GM21367 (cell line): Measurements from ENCODE around the gene FAM174B.

Experiments
- ATAC-seq: cut with Tn5 transposase; IDR thresholded peaks from one replicate; pipeline ENCODE4 v1.9.1; 2021; ENCODE audit not compliant: unreplicated experiment

FAM174B gene

DNA sequence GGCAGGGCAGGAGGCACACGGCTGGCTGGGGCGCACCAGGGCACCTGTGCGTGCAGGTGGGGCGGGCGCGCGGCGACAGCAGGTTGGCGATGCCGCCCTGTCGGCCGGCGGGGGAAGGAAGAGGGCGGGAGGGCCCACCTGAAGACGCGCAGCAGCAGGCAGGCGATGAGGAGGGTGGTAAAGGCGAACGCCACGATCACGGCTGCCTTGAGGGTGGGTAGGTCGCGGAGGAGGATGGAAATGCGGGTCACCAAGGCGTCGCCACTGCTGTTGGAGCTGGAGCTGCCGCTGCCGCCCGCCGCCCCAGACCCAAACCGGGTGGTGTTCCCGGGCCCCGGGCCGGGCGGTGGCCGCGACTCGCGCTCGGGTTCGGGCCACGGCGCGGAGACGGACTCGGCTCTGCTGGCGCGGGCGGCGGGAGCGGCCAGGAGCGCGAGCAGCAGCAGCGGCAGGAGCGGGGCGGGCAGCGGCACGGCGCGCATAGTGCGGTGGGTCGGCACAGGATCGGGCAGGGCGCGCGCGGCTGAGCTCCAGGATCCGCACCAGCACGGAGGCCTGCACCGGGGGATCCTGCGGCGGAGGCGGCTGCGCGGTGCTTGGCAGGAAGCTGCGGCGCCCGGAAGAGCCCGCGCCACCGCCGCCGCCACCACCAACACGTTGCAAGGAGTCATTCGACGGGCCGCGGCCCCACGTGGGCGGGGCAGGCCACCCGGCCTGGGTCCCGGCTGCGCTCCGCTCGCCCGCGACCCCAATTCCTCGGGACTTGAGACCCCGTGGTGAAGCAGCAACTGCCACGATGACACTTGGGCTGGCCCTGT is at the start of gene FAM174B:
Gene FAM174B (minus strand): TSS at position 598 of the 818 bp plus-strand sequence.
- ATAC-seq, result no peak

DNA sequence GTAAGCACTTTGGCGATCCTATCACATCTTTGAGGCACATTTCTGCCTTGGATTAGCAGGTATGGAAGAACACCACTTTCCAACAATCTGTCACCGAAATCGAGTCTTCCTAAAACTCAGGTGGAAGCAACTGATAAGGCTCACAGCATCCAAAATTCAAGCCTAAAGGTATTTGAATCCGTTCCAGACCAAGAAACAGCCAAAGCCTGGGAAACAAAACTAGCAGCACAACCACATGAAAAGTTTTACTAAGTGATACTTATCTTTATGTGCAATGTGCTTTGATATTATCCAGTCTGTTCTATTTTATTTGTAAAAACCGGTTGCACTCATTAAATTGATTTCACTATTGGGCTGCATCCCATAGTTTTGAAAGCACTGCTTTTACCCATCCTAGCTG is 40.5 kb upstream of the FAM174B start:
- ATAC-seq, result no peak

DNA sequence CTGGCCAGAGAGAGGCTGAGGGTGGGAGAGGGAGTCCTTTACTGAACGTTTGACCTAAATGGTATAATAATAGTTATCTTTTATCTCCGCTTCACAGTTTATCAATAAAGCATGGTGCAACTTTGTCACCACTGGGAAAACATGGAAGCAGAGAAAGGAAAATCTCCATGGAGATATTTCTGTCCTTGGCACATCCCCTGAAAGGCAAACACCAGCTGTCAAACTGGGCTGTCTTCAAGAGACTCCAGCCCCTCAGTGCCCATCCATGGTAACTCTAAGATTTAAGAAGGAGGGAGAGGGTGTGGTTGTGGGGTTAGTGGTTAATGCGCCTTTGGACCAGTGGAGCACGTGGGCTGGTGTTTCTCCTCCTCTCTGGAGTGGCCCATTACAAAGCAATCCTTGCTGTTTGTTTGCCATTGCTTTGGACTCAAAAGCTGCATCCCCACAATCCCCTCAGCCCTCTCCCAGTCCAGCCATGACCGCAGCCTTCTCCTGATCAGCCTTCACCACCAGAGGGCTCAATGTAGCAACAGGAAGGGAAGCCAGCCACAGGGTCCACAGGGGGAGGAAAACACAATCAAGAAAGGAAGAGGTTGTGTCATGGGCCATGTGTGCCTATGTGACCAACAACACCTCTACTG is 38.2 kb upstream of the FAM174B start:
- no peak for ATAC-seq

DNA sequence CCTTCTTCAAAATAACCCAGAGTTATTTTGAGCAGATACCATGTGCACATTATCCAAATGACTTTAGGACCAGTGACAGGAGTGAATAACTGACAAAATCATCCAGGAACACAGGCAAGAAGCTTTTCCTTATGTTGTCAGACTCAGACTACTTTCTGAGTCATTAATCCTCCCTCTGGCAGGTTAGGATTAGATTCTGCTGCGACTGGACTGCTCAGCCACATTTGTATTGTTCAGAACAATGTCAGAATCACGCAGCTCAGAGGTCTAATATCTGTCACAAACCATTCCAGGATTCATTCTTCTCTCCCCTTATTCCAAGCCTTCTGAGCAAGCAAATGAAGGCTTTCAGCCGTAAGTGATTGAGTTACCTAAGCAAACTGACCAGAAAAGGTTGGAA is 34.8 kb upstream of the FAM174B start:
- ATAC-seq, result no peak

DNA sequence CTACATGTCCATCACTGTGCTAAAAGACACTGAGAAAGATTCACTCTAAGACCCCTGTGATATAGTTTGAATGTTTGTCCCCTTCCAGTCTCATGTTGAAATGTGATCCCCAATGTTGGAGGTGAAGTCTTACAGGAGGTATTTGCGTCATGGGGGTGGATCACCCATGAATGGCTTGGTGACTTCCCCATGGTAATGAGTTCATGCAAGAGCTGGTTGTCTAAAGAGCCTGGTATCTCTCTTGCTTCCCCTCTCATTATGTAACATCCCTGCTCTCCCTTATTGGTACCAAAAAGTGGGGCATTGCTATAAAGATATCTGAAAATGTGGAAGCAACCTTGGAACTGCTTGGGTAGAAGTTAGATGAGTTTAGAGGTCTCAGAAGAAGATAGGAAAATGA is 32.2 kb upstream of the FAM174B start:
- no peak for ATAC-seq

DNA sequence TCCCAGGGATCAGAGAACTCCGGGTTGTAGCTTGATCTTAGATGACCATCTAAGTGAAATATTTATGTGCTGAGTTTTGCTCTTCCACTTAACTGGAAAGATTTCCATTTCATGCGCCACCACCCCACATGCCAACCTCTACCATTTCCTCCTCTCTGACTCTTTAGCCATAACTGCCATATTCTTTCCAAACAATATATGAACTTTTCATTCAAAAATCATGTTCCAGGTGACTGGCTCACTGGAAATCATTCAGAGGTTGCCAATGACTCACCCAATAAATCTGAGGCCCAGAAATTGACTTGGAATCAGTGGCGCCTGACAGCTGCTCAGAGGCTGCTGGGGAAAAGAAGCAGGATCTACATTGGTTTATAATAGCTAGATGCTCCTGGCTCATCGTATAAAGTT is 31.6 kb upstream of the FAM174B start:
- no peak for ATAC-seq

DNA sequence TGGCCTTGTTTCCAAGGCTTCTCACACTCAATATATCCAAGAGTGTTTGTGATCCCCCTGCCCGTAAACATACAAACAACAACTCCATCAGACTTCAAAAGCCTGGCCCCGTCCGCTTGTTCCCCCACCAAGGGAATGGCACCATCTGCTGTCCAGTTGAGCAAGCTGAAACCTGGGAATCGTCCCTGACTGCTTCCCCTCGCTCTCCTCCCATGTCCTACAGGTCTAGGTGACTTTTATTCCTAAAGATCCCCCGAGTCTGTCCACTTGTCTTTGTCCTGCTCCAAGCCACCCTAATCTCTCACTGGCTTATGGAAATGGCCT is 27.9 kb upstream of the FAM174B start:
- ATAC-seq, result no peak

DNA sequence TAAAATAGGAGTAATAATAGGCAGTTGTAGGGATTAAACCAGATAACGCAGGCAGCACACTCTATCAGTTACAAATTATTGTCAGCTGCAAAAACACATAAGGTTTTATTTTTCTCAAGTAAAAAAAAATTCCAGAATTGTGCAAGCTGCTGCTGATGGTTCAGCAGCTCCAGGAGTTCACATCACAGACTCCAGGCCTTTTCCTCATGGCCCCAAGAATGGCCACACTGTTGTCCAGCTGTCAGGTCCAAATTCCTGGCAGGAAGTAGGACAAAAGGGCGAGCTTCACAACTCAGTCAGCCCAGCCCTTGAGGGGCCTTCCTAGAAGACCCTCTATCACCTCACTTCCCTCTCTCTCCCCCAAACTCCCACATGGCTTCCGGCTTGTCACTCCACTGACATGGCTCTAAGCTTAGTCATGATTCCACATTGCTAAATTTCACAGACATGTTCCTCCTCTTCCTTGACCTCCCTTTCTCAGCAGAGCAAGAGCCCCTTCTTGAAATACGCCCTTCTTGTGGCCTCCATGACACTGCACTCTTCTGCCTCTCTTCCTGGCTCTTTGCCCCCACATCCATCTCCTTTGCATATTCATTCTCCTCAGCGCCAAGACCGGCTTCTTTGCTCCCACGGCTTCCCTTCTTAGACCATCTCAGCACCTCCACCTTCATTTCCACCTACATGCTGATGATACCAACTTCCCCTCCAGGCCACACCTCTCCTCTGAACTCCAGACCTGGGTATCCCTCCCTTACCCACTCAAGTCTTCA is 27.4 kb upstream of the FAM174B start:
- ATAC-seq, result no peak

DNA sequence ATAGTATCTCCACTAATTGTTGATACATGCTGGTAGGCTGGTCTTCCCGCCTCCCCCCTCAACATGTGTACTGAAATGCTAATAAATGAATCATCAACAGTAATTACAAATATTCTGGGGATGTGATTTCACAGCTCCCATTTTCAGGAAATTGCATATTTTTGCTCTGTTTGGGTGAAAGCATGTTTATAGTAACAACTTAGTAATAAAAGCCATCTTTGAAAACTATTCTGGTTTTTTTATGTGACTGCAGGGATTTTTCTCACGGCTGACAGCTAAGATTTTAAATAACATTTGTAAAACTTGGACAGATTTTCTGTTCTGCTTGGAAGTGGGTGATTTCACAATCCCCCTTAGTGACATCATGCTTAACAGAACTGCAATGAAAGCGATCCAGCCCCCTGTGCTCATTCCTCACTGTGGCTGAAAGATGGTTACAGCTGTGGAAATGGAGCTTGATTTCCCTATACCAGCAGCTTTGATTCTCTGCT is 25.6 kb upstream of the FAM174B start:
- ATAC-seq, result no peak

DNA sequence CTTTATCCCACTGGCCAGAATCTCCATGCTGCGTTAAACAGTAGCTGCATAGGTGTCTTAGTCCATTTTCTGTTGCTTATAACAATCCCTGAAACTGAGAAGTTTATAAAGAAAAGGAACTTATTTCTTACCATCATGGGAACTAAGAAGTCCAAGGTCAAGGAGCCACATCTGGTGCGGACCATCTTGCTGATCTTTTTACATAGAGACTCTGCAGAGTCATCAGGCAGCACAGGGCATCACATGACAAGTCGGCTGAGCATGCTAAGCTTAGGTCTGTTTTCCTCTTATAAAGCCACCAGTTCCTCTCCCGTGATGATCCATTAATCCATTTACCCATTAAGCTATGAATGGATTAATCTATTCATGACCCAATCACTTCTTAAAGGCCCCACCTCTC is 22.4 kb upstream of the FAM174B start:
- no peak for ATAC-seq

DNA sequence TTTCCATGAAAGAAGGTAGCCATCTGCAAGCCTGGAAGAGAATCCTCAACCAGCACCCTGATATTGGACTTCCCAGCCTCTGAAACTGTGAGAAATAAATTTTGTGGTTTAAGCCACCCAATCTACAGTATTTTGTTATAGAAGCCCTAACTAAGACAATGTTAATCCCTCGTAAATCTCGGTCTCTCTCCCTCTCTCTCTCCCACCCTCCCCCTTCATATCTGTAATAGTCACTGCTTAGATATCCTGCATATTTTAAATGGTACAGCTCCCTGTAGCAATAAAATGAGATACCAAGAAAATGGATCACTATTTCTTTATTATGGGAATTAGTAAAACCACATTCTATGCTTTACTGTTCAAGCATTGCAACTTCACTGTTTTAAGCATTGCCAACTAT is 21.0 kb upstream of the FAM174B start:
- ATAC-seq, result no peak

DNA sequence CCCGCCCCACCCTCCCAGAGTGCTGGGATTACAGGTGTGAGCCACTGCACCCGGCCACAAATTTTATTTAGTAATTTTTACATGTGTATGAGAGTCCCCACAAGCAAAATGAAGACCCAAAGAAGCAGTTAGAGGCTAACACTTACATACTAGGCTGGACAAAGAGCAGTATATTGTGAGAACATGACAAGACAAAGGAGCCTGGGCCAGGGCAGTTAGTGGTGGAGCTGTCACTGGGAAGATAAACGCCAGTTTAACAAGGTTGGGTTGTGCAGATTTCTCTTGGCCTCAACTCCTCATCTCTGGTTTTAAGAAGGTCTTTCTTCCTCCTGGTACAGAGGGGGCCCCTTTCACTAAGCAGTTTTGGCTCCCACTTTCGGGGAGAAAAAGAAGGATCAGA is 19.9 kb upstream of the FAM174B start:
- ATAC-seq, result no peak

DNA sequence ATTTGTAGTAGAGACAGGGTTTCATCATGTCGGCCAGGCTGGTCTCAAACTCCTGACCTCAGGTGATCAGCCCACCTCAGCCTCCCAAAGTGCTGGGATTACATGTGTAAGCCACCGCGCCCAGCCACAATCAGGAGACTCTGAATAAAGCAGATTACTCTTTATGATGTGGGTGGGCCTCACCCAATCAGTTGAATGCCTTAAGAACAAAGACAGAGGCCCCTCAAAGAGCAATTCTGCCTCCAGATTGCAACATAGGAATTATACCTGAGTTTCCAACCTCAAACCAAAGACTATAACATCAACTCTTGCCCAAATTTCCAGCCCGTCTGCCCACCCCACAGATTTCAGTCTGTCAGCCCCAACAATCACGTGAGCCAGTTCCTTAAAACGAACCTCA is 18.8 kb upstream of the FAM174B start:
- no peak for ATAC-seq

DNA sequence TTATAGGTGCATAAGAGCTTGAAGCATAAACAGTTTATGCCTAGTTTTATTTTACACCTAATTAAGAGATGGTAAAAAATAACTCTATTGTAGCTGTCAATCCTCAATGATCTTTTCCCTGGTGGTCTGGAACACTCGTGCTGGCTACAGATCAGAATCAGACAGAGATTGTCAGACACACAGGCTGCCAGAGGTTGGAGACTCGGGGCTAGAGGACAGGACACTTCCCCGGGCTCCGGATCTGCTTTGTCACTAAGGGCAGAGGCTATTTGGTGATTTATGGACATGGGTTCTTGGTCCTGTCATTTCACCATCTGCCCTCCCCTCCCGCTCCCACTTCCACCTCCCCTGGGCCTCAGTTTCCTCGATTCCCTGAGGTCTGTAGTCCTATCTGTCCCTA is 16.5 kb upstream of the FAM174B start:
- ATAC-seq, result no peak

DNA sequence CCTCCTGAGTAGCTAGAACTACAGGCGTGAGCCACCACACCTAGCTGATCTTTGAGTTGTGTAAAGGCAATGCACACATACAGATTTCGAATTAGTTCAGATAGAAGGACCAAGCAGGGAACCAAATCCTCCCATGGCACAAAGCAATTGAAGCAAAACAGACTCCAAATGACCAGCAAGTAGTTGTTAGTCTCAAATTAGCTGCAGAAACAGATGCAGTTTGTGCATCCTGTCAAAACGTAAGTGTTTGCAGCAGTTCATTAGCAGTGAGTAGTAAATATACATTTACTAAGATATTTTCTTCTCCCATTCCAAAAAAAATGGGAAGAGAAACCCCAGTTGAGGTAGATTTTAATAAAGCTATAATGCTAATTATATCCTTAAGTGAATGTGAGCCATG is 15.8 kb upstream of the FAM174B start:
- no peak for ATAC-seq

DNA sequence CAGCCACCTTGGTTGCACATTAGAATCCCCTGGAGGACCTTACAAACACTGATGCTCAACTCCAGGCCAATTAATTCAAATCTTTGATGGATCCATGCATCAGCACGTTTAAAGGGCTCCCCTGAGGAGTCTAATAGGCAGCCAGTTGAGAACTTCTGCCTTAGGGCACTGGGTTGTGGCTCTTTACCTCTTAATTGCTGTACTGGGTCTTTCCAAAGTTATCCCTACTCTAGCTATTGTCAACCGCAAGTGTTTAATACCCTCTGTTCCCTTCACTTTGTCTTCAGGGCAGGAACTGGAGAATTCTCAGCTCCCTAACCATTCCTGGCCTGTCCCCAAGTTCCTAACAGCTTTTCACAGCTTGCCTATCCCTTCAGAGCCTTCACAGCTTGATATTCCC is 15.0 kb upstream of the FAM174B start:
- no peak for ATAC-seq

DNA sequence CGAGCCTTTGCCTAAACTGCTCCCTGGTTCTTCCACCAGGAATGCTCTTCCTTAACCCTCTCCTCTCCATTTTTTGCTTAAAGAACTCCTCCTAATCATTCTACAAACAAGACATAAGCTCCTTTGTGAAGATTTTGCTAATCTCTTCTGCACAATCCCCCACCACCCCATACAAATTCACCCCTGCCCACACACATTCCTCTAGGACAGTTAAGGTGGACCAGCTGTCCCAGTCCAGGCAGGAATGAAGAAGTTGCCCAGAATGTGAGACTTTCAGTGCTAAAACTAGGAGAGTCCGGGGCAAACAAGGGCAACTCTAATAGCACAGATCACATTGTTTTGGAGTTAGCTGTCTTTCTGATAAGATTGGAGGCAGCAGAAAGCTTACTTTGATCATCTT is 13.9 kb upstream of the FAM174B start:
- no peak for ATAC-seq

DNA sequence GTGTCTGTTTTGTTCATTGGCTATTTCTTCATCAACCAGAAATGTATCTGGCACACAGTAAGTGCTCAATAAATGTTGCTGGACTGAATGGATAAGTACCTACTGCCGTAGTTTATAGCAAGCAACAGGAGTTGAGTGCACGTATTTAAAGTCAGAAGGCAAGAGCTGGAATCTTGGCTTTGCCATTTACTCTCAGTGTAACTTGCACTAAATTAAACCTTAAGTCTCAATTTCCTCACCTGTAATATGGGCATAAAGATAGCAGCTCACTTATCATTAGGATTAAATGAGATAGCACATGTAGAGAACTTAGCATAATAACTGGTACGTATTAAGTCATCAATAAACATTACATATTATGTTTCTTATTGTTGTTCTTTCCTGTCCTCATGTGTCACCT is 13.0 kb upstream of the FAM174B start:
- no peak for ATAC-seq

DNA sequence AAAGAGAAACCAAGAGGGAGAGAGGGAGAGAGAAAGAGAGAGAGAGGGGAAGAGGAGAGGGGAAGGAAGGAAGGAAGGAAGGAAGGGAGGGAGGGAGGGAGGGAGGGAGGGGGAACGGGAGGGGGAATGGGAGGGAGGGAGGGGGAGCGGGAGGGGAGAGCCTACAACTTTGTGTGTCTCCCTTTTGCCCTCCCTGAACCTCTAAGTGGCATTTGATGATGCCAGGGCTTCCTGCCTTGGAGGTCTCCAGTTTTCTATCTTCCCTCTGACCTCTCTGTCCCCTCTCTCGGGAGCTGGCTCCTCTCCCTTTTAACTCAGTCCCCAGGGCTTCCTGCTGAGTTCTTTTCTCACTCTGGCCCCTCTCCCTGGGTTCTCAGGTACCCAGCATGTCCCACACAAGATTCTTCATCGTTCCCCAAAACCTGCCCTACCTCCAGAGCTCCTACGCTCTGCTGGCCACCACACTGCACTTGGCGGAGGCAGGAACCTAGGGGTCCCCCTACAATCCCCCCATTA is 12.5 kb upstream of the FAM174B start:
- ATAC-seq, result no peak

DNA sequence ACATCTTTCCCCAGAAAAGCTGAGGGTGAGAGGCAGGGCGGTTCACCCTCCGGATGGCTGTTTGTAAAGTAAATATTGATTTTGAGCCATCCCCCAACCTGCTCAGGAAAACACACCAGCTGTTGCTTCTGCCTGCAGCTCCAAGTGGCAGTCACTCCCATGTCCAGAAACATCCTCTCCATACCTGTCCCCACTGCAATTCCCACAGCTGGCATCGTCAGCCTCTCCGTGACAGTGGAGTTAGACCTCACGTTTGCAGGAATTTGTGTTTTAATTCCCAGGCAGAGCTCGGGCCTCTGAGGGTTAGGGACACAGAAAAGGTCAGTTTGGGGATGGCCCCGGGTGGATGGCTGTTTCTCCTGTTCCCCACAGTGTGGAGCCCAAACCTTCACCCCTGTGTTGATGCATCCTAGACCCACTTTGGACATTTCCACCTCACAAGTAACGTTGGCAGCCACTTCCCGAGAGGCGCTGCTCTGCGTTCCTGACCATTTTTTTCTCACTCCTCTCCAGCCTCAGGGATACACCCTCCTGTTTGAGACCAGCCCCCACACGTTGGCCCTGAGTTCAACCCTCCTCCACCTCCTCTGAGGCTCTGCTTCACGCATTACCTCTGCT is 11.8 kb upstream of the FAM174B start:
- ATAC-seq, result no peak

DNA sequence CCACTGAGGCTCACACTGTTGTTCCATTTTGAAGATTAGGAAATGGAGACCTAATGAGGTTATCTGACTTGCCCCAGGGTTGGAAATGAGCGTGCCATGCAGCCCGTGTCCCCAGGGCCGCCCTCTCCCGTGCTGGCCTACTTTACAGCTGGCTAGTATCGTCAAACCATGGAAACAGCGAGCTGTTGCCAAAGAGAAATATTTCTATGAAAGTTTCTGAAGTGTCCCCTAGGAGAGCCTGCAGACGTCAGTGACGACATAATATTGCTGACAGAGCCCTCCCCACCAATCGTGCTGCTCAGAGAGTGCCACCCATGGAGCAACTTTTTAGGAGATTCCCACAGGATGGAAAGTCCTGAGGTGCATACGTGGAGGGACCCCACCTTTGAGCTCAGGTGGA is 11.2 kb upstream of the FAM174B start:
- no peak for ATAC-seq
